ENCODE measurements around the gene ERCC3.

DNA sequence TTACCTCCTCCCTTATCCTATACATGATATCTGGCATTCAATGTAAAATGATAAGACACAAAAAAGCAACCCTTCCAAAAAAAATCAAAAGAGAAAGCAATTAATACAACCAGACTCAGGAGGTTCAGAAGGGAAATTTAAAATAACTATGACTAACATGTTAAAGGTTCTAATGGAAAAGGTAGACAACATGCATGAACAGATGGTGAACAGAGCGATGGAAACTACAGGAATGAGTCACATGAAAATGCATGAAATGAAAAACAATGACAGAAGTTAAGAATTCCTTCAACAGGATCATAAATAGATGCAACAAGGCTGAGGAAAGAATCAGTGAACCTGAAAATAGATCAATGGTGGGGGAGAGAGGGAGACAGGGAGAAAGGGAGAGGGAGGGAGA is 26.1 kb upstream of the ERCC3 start:
- TF ChIP-seq, protein P1, sequence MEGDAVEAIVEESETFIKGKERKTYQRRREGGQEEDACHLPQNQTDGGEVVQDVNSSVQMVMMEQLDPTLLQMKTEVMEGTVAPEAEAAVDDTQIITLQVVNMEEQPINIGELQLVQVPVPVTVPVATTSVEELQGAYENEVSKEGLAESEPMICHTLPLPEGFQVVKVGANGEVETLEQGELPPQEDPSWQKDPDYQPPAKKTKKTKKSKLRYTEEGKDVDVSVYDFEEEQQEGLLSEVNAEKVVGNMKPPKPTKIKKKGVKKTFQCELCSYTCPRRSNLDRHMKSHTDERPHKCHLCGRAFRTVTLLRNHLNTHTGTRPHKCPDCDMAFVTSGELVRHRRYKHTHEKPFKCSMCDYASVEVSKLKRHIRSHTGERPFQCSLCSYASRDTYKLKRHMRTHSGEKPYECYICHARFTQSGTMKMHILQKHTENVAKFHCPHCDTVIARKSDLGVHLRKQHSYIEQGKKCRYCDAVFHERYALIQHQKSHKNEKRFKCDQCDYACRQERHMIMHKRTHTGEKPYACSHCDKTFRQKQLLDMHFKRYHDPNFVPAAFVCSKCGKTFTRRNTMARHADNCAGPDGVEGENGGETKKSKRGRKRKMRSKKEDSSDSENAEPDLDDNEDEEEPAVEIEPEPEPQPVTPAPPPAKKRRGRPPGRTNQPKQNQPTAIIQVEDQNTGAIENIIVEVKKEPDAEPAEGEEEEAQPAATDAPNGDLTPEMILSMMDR (IDR thresholded peaks at IDR 0.05; ENCODE audit: extremely low read depth in 1 of 2, insufficient read depth in 1 of 2, low read depth in 1 of 2, low read length in 2 of 2), result no peak
- TF ChIP-seq, protein P2, sequence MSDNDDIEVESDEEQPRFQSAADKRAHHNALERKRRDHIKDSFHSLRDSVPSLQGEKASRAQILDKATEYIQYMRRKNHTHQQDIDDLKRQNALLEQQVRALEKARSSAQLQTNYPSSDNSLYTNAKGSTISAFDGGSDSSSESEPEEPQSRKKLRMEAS (IDR thresholded peaks at IDR 0.05; ENCODE audit: insufficient read depth, insufficient read length), result no peak
- no peak for TF ChIP-seq POLR2A (IDR thresholded peaks at IDR 0.05; ENCODE audit: low read depth, low read length)
